Measurements from ENCODE around the gene COX6A2. TPM values are rescaled to one million over a fixed set of nuclear protein-coding genes. Genes with fewer than 3 reads are reported as not detected.

The COX6A2 gene
- total RNA-seq, 1 donor from 2014 or later, result not detected

DNA sequence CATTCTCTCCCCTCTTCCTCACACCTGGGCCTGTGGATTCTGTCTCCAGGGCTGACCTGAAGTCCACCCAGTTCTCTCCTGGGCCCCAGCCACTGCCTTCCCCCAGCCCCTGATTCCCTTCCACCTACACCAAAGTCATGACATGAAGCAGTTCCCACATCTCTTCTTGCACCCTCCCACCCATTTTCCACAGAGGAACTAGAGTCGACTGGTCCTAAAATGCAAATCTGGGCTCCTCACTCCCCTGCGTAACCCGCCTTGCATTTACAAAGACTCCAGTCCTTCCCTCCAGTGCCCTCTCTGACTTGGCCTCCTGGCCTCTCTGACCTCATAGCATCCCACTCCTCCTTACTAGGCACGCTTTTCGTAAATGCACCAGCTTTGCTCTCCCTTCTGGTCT lies 14.8 kb downstream of the COX6A2 start:
- Mint-ChIP-seq H3K4me1 (no peaks in the 10 kb centered on the region), H3K27me3 (ENCODE audit: low read depth) (peaks cover 51% of the 10 kb centered on the region), H3K27ac (no peak overlapping the region), H3K4me3 (no peak overlapping the region), H3K9me3 (peaks cover 4% of the 10 kb centered on the region), H3K36me3 (no peaks in the 10 kb centered on the region)
- DNase-seq (ENCODE audit: low spot score in 2 of 2, unreplicated experiment in 2 of 2), result no peak
- TF ChIP-seq CTCF (IDR thresholded peaks at IDR 0.05; ENCODE audit: unreplicated experiment), result no peak

DNA sequence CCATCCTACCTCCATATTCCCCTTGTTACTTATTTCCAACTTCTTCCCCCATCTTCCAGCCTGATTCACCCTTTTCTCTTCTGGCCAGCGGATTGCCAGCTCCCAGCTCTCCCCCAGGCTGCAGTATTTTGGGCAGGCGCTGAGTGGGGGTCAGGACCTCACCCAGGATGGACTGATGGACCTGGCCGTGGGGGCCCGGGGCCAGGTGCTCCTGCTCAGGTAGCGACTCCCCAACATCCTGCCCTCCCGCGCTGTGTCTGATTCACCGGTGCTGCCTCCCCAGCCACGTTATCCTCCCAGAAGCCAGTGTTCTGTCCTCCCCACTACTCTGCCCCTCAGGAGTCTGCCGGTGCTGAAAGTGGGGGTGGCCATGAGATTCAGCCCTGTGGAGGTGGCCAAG lies 15.4 kb downstream of the COX6A2 start:
- H3K4me3 Mint-ChIP-seq, result no peak overlapping the region
- H3K27me3 Mint-ChIP-seq (ENCODE audit: low read depth), result peaks cover 50% of the 10 kb centered on the region
- no peaks in the 10 kb centered on the region for H3K36me3 Mint-ChIP-seq

GRCh38 chr16:31411024-31411844 lies 16.9 kb downstream of the COX6A2 start:
- peaks cover 55% of the 10 kb centered on the region for H3K27me3 Mint-ChIP-seq (ENCODE audit: low read depth)
- H3K27ac Mint-ChIP-seq, result no peak overlapping the region
- H3K4me3 Mint-ChIP-seq, result no peak overlapping the region
- no peaks in the 10 kb centered on the region for H3K36me3 Mint-ChIP-seq
- no peak for TF ChIP-seq CTCF (IDR thresholded peaks at IDR 0.05; ENCODE audit: unreplicated experiment)
- no peaks in the 10 kb centered on the region for H3K9me3 Mint-ChIP-seq
- DNase-seq (ENCODE audit: low spot score in 2 of 2, unreplicated experiment in 2 of 2), result no peak
- H3K4me1 Mint-ChIP-seq, result no peaks in the 10 kb centered on the region

More for the DNA sequence above, 15.4 kb downstream of the COX6A2 start:
- no peak for DNase-seq (ENCODE audit: low spot score in 2 of 2, unreplicated experiment in 2 of 2)
- Mint-ChIP-seq H3K9me3 (no peaks in the 10 kb centered on the region), H3K4me1 (no peaks in the 10 kb centered on the region), H3K27ac (no peak overlapping the region)
- no peak for TF ChIP-seq CTCF (IDR thresholded peaks at IDR 0.05; ENCODE audit: unreplicated experiment)

DNA sequence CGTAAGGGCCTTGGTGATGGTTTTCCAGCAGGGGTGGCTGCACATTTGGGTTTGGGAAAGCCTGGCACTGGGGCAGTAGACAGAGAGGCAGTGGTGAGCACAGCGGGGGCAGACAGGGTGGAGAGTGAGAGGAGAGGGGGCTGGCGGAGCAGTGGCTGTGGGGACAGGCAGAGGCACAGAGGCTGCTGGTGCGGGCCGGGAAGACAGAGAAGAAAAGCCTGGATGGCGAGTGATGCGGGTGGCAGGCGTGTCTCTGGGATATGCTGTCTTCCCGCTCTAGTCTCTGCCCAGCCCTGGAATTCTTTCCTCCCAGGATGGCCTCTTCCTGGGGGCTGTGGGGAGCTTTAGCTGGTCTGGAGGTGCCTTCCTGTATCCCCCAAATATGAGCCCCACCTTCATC lies 18.1 kb downstream of the COX6A2 start:
- no peaks in the 10 kb centered on the region for H3K4me1 Mint-ChIP-seq
- no peak overlapping the region for H3K27ac Mint-ChIP-seq
- H3K27me3 Mint-ChIP-seq (ENCODE audit: low read depth), result peaks cover 46% of the 10 kb centered on the region
- no peaks in the 10 kb centered on the region for H3K9me3 Mint-ChIP-seq
- no peaks in the 10 kb centered on the region for H3K36me3 Mint-ChIP-seq
- no peak for DNase-seq (ENCODE audit: low spot score in 2 of 2, unreplicated experiment in 2 of 2)
- H3K4me3 Mint-ChIP-seq, result no peak overlapping the region
- no peak for TF ChIP-seq CTCF (IDR thresholded peaks at IDR 0.05; ENCODE audit: unreplicated experiment)

GRCh38 chr16:31409433-31409832 lies 18.7 kb downstream of the COX6A2 start:
- no peaks in the 10 kb centered on the region for H3K9me3 Mint-ChIP-seq
- no peak for TF ChIP-seq CTCF (IDR thresholded peaks at IDR 0.05; ENCODE audit: unreplicated experiment)

More at GRCh38 chr16:31409433-31409832, 18.7 kb downstream of the COX6A2 start:
- H3K27me3 Mint-ChIP-seq (ENCODE audit: low read depth), result peaks cover 41% of the 10 kb centered on the region
- DNase-seq (ENCODE audit: low spot score in 2 of 2, unreplicated experiment in 2 of 2), result no peak
- H3K36me3 Mint-ChIP-seq, result no peaks in the 10 kb centered on the region
- no peaks in the 10 kb centered on the region for H3K4me1 Mint-ChIP-seq
- H3K27ac Mint-ChIP-seq, result no peak overlapping the region
- H3K4me3 Mint-ChIP-seq, result no peak overlapping the region
